Erythroblast (primary cell): ENCODE measurements around the gene TMEM30B.

Source experiments
- DNase-seq, 2 experiments: peaks; one replicate each; lab custom pipeline; 2025; lab: John Stamatoyannopoulos, UW
- GATA1 ChIP-seq: IDR thresholded peaks from 2 replicates; pipeline ENCODE4 v1.6.1; 2011; ENCODE audit warnings: low read depth, mild to moderate bottlenecking, control low read depth, low read length, moderate library complexity
- POLR2A ChIP-seq: IDR thresholded peaks from 2 replicates; pipeline ENCODE4 v1.6.1; 2011; ENCODE audit warnings: mild to moderate bottlenecking, low read length

Gene TMEM30B

GRCh38 chr14:61266891-61267740 lies 14.0 kb downstream of the TMEM30B start:
- no peak for DNase-seq
- TF ChIP-seq POLR2A (no peak), GATA1 (no peak)

- DNase-seq: no peak
- TF ChIP-seq POLR2A: no peak
- no peak for TF ChIP-seq GATA1
Measured at GRCh38 chr14:61266436-61266835, 14.7 kb downstream of the TMEM30B start.

GRCh38 chr14:61264651-61265050 lies 16.5 kb downstream of the TMEM30B start:
- DNase-seq: no peak
- TF ChIP-seq POLR2A (no peak), GATA1 (no peak)

- no peak for DNase-seq
- no peak for TF ChIP-seq GATA1
- TF ChIP-seq POLR2A: no peak
Measured at GRCh38 chr14:61264010-61264571, 17.0 kb downstream of the TMEM30B start.

- TF ChIP-seq POLR2A (no peak), GATA1 (no peak)
- no peak for DNase-seq
Measured at GRCh38 chr14:61262082-61262481, 19.1 kb downstream of the TMEM30B start.

- DNase-seq: no peak
- TF ChIP-seq POLR2A (no peak), GATA1 (no peak)
Measured at GRCh38 chr14:61260939-61261776, 20.0 kb downstream of the TMEM30B start.

GRCh38 chr14:61258985-61259384 lies 22.2 kb downstream of the TMEM30B start:
- no peak for DNase-seq
- TF ChIP-seq POLR2A: no peak
- no peak for TF ChIP-seq GATA1

GRCh38 chr14:61257469-61258057 lies 23.6 kb downstream of the TMEM30B start:
- DNase-seq: no peak

GRCh38 chr14:61256826-61257468 lies 24.2 kb downstream of the TMEM30B start:
- no peak for DNase-seq
- TF ChIP-seq GATA1: no peak
- no peak for TF ChIP-seq POLR2A

More at GRCh38 chr14:61257469-61258057, 23.6 kb downstream of the TMEM30B start:
- TF ChIP-seq POLR2A (no peak), GATA1 (no peak)

GRCh38 chr14:61255968-61256367 lies 25.2 kb downstream of the TMEM30B start:
- TF ChIP-seq POLR2A (no peak), GATA1 (no peak)
- DNase-seq: no peak

GRCh38 chr14:61254808-61255526 lies 26.2 kb downstream of the TMEM30B start:
- DNase-seq: no peak
- TF ChIP-seq GATA1 (no peak), POLR2A (no peak)

GRCh38 chr14:61253064-61253738 lies 27.9 kb downstream of the TMEM30B start:
- no peak for TF ChIP-seq POLR2A
- no peak for TF ChIP-seq GATA1
- no peak for DNase-seq
